Activated T-cell treated with anti-CD3 and anti-CD28 coated beads, Interleukin-2, amount 50 U/mL, for 72 hours (primary cell): ENCODE measurements around the gene RNF166. TPM values are rescaled to one million over a fixed set of nuclear protein-coding genes. Genes with fewer than 3 reads are reported as not detected.
A peak's percentile ranks its signal among the peaks of the same experiment; 100 is the strongest.

Source experiments
- ATAC-seq, 2 donors: fragments of 150-1000 bp; cut with Tn5 transposase; replicated peaks in 1 of 2; 2 replicates each; pipeline ENCODE4 v1.10.0; 2021; ENCODE audit warnings: moderate library complexity in 2 of 2, mild to moderate bottlenecking in 1 of 2
- DNase-seq, 2 donors: peaks; one replicate each; pipeline ENCODE4 v3.0.0; 2021 to 2022; ENCODE audit warnings: mixed read lengths in 1 of 2
- H3K27ac Mint-ChIP-seq: one replicate; pipeline ENCODE4 v1.8.0; 2022; ENCODE audit warnings: mild to moderate bottlenecking, moderate library complexity, mixed read lengths
- H3K27me3 Mint-ChIP-seq: one replicate; pipeline ENCODE4 v1.8.0; 2022; ENCODE audit warnings: low read depth, mixed read lengths
- H3K36me3 Mint-ChIP-seq, 2 donors: one replicate each; pipeline ENCODE4 v1.8.0; 2022; ENCODE audit warnings: mixed read lengths in 2 of 2, mild to moderate bottlenecking in 1 of 2; ENCODE audit not compliant: insufficient read depth in 2 of 2
- H3K4me1 Mint-ChIP-seq: one replicate; pipeline ENCODE4 v1.8.0; 2022; ENCODE audit warnings: low read depth, mixed read lengths
- H3K4me3 Mint-ChIP-seq, 2 donors: one replicate each; pipeline ENCODE4 v1.8.0; 2022; ENCODE audit warnings: mild to moderate bottlenecking in 2 of 2, mixed read lengths in 2 of 2, moderate library complexity in 2 of 2
- H3K9me3 Mint-ChIP-seq, 2 donors: one replicate each; pipeline ENCODE4 v1.8.0; 2022; ENCODE audit warnings: mixed read lengths in 2 of 2
- total RNA-seq, 2 donors: library from RNA; stranded (reverse); gene quantifications; one replicate each; pipeline ENCODE4 v1.2.3, GENCODE V29; 2022

The RNF166 gene
- total RNA-seq, 2 donors from 2014 or later: 58.6 to 64.5 TPM

DNA sequence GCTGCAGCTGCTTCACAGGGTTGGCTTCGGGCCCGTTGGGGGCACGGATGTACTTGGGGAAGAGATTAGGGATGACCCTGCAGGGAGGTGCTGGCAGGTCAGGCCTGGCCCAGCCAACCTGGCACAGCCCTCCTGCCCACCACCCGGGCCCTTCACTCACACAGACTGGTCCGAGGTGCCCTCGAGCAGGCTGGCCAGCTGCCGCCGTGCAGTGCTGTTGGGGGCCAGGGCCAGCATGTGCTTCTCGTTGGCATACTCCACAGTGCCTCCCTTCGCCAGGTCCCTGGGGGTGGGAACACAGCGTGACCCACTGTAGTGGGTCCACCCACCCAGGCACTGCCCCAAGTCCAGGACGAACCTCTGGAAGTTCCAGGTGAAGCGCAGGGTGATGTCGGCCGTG is 10.0 kb upstream of the RNF166 start:
- Mint-ChIP-seq H3K36me3 (peaks cover 0 to 9% of the 10 kb centered on the region in 2 donors), H3K9me3 (no peaks in the 10 kb centered on the region), H3K4me3 (no peak overlapping the region), H3K4me1 (no peaks in the 10 kb centered on the region), H3K27ac (no peak overlapping the region), H3K27me3 (no peaks in the 10 kb centered on the region)
- ATAC-seq (no peak), DNase-seq (no peak)

DNA sequence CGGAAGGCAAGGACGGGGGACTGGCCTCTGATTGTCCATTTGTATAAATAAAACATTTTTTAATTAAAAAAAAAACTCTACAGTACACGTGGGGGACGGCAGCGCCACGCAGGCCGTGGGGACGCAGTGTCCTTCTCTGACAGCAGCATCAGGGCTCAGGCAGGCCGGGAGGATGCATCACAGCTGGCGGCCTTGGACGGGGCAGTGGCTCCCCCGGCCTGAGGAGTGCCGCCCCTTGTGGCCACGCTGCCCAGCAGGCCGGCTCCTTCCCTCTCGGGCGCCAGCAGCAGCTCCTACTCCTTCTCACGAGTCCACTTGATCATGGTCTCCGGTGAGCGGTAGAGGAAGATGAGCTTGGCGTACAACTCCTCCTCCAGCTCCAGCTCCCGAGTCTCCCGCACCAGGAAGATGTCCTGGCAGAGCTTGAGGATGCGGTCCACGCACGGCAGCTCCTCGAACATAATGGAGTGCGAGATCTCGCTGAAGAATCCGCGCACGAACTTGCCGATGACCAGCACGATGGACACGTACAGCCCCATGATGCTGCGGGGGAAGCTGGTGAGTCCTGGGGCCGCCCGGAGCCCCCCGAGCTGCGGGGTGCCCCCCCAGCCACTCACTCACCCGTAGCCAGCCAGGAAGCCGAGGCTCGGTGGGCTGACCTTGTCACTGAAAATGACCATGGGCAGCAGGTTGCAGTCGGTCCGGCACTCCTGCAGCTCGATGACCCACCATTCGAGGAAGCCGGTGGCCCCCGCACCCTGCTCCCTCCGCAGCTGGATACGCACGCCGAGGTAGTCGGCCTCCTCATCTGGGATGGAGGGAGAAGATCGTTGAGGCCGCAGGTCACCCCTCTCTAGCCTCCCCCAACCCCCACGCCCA is 9.3 kb upstream of the RNF166 start:
- no peak for DNase-seq
- Mint-ChIP-seq H3K36me3 (peaks cover 0 to 9% of the 10 kb centered on the region in 2 donors), H3K4me3 (no peak overlapping the region), H3K27me3 (no peaks in the 10 kb centered on the region), H3K4me1 (no peaks in the 10 kb centered on the region), H3K9me3 (no peaks in the 10 kb centered on the region), H3K27ac (no peak overlapping the region)
- ATAC-seq: no peak

DNA sequence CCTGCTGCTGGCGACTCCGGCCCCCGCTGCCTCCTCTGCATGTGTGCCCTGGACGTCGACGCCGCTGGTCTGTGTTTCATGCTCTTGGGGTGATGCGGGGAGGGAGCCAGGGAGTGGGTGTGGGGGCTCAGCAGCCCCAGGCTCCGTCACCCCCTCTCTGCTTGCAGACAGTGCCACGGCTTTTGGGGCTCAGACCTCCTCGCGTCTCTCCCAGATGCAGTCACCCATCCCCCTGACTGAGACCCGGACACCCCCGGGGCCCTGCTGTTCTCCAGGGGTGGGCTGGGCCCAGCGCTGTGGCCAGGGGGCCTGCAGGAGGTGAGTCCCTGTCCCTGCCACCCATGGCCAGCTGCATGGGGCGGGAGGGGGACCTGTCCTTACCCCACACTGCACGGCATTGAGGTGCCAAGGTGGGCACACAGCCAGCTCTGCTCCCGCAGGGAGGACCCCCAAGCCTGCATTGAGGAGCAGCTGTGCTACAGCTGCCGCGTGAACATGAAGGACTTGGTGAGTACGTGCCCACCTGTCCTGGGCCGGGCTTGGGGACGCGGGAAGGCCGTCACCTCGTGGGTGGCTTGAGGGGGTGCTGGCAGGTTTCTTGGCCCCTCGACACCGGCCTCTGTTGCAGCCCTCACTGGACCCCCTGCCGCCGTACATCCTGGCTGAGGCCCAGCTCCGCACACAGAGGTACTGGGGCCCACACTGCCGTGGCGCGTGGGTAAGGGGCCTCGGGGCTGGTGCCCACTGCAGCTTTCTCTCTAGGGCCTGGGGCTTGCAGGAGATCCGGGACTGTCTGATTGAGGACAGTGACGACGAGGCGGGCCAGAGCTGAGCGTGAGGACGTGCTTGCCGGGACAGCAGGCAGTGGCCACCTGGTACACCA is 8.5 kb upstream of the RNF166 start:
- peaks cover 3% of the 10 kb centered on the region for H3K4me1 Mint-ChIP-seq
- H3K27me3 Mint-ChIP-seq: no peaks in the 10 kb centered on the region
- no peaks in the 10 kb centered on the region for H3K9me3 Mint-ChIP-seq
- no peak overlapping the region for H3K27ac Mint-ChIP-seq
- no peak overlapping the region for H3K4me3 Mint-ChIP-seq
- ATAC-seq (no peak), DNase-seq (no peak)
- H3K36me3 Mint-ChIP-seq: peaks cover 0 to 6% of the 10 kb centered on the region in 2 donors

DNA sequence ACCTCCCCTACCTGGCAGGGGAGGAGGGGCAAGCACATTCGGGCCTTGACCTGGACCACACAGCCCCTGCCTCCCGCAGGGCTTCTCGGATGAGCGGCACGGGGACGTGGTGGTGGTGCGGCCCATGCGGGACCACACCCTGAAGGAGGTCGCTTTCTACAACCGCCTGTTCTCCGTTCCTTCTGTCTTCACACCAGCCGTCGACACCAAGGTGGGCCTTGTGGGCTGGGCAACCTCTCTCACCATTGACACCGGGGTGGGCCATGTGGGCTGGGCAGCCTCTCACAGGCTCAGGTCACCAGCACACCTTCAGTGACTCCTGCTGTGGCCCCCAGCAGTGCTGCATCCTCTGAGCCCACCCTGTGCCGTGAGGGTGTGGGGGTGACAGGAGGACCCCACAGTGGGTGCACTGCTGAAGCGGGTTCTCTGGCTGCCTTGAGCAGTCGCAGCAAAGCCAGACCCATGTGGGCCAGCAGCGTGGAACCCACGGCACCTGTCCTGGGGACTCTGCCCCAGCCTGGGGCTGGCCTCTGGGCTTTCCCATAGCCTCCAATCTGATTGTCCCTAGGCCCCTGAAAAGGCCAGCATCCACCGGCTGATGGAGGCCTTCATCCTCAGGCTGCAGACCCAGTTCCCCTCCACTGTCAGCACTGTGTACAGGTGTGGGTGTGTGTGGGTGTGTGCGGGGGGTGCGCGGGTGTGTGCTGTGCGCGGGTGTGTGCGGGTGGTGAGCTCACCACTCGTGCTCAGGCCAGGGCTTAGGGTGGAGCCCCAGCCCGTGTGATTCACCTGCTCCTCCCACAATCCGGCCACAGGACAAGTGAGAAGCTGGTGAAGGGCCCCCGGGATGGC is 7.6 kb upstream of the RNF166 start:
- Mint-ChIP-seq H3K4me3 (no peak overlapping the region), H3K36me3 (peaks cover 0 to 6% of the 10 kb centered on the region in 2 donors), H3K9me3 (no peaks in the 10 kb centered on the region), H3K4me1 (peaks cover 8% of the 10 kb centered on the region), H3K27me3 (no peaks in the 10 kb centered on the region), H3K27ac (no peak overlapping the region)
- DNase-seq: no peak
- no peak for ATAC-seq

DNA sequence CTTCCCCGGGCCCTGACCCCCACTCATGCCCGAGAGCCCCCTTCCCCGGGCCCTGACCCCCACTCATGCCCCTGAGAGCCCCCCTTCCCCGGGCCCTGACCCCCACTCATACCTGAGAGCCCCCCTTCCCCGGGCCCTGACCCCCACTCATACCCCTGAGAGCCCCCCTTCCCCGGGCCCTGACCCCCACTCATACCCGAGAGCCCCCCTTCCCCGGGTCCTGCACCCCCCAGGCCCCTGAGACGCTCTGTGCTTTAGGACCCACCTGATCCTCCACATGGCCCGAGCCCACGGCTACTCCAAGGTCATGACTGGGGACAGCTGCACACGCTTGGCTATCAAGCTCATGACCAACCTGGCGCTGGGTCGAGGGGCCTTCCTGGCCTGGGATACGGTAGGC is 6.8 kb upstream of the RNF166 start:
- H3K4me3 Mint-ChIP-seq: no peak overlapping the region
- H3K27ac Mint-ChIP-seq: no peak overlapping the region
- no peaks in the 10 kb centered on the region for H3K27me3 Mint-ChIP-seq
- H3K36me3 Mint-ChIP-seq: peaks cover 0 to 6% of the 10 kb centered on the region in 2 donors
- no peaks in the 10 kb centered on the region for H3K9me3 Mint-ChIP-seq
- ATAC-seq (no peak), DNase-seq (no peak)
- H3K4me1 Mint-ChIP-seq: peaks cover 12% of the 10 kb centered on the region

DNA sequence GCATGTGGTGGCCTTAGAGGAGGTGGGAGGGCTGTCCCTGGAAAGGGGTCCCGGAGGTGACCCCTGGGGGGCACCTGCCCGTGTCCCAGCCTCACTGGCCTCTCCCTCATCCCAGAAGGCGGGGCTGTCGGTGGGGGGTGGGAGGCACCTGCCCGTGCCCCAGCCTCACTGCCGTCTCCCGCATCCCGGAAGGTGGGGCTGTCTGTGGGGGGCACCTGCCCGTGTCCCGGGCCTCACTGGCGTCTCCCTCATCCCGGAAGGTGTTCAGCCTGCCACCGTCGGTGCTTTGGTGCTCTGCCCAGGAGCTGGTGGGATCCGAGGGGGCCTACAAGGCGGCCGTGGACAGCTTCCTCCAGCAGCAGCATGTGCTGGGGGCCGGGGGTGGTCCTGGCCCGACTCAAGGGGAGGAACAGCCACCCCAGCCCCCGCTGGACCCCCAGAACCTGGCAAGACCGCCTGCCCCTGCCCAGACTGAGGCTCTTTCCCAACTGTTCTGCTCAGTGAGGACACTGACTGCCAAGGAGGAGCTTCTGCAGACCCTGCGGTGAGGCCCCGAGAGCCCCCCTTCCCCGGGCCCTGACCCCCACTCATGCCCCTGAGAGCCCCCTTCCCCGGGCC is 6.3 kb upstream of the RNF166 start:
- Mint-ChIP-seq H3K4me3 (no peak overlapping the region), H3K36me3 (peaks cover 0 to 3% of the 10 kb centered on the region in 2 donors)

DNA sequence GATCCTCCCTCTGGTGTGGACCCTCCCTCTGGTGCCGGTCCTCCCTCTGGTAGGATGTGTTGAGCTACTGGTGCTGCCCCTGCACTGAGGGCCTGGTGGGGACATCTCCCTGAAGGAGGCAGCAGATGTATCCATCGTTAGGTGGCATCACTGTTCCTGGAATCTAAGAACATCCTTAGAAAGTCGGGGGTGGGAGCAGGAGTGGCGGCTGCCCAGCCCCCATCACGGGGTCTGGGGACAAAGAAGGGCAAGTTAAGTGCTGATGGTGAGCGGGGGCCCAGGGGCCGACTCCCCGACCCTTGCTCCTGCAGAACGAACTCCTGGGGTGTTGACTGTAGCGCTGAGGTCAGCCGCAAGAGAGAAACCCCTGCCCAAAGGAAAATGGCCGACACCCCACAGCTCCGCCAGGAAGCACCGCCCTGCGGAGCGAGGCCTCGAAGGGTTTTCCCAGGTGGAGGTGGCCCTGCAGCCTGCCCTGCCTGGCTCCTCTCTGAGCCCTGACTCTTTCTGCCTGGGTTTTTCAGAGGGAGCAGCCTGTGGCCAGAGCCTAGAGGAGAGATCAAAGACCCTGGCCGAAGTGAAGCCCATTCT is 5.6 kb upstream of the RNF166 start:
- Mint-ChIP-seq H3K27me3 (no peaks in the 10 kb centered on the region), H3K4me1 (peaks cover 24% of the 10 kb centered on the region), H3K27ac (no peak overlapping the region)

More for the DNA sequence above, 6.3 kb upstream of the RNF166 start:
- H3K27me3 Mint-ChIP-seq: no peaks in the 10 kb centered on the region
- H3K27ac Mint-ChIP-seq: no peak overlapping the region
- H3K9me3 Mint-ChIP-seq: no peaks in the 10 kb centered on the region
- DNase-seq (no peak), ATAC-seq (no peak)
- H3K4me1 Mint-ChIP-seq: peaks cover 17% of the 10 kb centered on the region

DNA sequence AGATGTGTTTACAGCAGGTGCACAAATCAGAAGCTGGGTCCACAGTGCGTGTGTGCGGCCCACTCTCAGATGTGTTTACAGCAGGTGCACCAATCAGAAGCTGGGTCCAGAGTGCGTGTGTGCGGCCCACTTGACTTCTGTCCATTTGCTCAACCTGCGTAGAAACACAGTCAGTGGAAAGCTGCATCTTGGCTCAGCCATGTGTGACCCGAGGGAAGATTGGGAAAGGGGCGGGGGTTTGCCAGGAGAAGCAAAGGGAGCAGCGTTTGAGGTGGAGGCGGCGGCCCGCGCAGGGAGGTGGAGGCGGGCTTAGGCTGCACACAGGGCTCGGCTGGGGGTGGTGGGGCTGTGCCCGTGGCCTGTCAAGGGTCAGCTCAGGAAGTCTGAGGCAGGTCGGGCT is 4.3 kb upstream of the RNF166 start:
- Mint-ChIP-seq H3K9me3 (no peaks in the 10 kb centered on the region), H3K4me1 (peaks cover 25% of the 10 kb centered on the region), H3K27me3 (no peaks in the 10 kb centered on the region), H3K4me3 (no peak overlapping the region), H3K27ac (no peak overlapping the region), H3K36me3 (no peaks in the 10 kb centered on the region)
- DNase-seq (no peak), ATAC-seq (no peak)

More for the DNA sequence above, 5.6 kb upstream of the RNF166 start:
- Mint-ChIP-seq H3K36me3 (no peaks in the 10 kb centered on the region), H3K9me3 (no peaks in the 10 kb centered on the region), H3K4me3 (no peak overlapping the region)
- no peak for ATAC-seq
- DNase-seq: no peak

DNA sequence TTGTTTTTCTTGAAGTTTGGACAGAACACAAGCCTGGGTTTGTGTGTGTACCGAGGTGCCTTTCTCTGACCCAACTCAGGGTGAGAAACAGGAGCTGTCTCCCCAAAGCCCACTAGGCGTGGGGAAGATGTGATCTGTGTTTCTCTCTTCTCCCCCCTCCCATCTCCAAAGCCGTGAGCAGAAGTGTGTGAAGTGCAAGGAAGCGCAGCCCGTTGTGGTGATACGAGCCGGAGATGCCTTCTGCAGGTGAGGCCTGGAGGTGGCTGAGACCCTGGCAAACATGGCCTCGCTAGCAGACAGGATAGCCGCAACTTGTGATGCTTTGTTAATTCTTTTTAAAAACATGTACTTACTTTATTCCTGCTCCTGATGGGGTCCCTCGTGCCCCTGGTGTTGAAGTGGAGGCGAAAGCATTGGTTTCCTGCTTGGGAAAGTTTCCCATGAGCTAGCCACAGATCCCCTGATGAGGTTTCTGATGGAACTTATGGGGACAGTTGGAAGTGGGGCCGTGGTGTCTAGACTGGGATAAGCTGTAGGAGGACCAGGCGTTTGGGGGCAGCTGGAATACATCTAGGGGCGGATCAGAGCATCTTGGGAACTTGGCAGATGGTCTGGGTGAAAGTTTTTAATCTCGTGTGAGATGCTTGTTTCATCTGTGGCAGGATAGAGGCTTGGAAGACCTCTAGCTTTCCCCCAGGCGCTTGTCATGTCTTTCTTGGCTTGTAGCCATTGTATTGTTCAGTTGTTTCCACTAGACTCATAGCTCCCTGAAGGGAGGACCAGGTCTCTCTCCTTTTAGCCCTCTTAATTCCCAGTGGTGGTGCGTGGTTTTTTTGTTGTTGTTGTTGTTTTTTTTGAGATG is 988 bp upstream of the RNF166 start:
- no peaks in the 10 kb centered on the region for H3K27me3 Mint-ChIP-seq
- peak overlapping the region; percentile 87 to 93 for H3K4me3 Mint-ChIP-seq
- H3K9me3 Mint-ChIP-seq: no peaks in the 10 kb centered on the region
- DNase-seq (no peak), ATAC-seq (no peak)
- H3K36me3 Mint-ChIP-seq: no peaks in the 10 kb centered on the region
- H3K4me1 Mint-ChIP-seq: peaks cover 58% of the 10 kb centered on the region
- H3K27ac Mint-ChIP-seq: peak overlapping the region; percentile 78

DNA sequence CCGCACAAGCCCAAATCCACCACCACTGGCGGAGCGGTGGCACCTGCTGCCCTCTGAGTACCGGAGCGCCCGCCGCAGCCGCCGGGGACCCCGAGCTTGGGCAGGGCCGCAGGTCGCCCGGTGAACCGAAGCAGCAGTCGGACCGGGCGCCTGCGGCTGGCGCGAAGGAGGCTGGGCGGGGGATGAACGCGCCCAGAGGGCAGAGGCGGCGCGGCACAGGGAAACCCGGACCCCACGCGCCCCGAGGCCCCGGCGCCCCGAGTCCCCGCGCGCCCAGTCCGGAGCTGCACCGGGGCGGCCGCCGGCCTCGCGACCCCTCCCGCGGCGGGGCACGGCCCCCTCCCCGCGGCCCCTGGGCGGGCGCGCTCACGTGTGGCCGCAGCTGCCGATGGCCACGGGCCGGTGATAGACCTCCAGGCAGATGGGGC is 393 bp downstream of the RNF166 start:
- peak; percentile 17 to 18 for ATAC-seq
- H3K27ac Mint-ChIP-seq: no peak overlapping the region
- H3K4me3 Mint-ChIP-seq: peak overlapping the region; percentile 93
- H3K4me1 Mint-ChIP-seq: peaks cover 71% of the 10 kb centered on the region
- no peaks in the 10 kb centered on the region for H3K27me3 Mint-ChIP-seq
- DNase-seq: peak; percentile 49 to 54
- no peaks in the 10 kb centered on the region for H3K9me3 Mint-ChIP-seq
- H3K36me3 Mint-ChIP-seq: no peaks in the 10 kb centered on the region

DNA sequence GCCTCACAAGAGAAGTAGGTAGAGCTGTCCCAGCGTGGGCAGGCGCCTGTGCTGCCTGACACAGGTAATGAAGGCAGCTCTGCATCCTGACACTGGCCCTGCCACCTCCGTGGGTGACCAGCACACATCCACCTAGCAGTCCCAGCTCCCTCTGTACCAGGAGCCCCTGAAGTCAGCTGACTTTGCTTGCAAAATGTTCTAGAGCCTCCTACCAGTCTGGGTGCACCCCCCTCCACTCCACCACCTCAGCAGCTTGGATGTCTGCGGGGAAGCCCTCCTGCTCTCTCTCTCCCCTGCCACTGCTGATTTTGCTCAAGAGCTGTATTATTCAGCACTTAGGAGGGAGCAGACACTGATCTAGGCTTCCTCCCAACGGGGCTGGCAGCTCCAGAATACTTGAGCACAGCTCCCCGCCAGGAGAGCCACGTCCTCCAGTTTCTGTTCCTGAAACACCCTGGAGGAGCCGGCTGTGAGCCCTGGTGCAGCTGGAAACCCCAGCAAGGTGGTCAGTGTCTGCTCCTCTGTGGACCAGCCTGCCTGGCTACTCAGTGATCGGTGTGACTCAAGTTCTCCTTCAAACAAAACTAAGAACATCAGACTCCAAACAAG is 1.0 kb downstream of the RNF166 start:
- peaks cover 78% of the 10 kb centered on the region for H3K4me1 Mint-ChIP-seq
- H3K27ac Mint-ChIP-seq: peak overlapping the region; percentile 52
- peak overlapping the region; percentile 83 to 93 for H3K4me3 Mint-ChIP-seq
- H3K9me3 Mint-ChIP-seq: no peaks in the 10 kb centered on the region
- peak in 1 of 2 donors; percentile 29 for DNase-seq
- H3K27me3 Mint-ChIP-seq: no peaks in the 10 kb centered on the region
- no peak for ATAC-seq
- no peaks in the 10 kb centered on the region for H3K36me3 Mint-ChIP-seq
